Measurements from ENCODE around the gene STK36.

DNA sequence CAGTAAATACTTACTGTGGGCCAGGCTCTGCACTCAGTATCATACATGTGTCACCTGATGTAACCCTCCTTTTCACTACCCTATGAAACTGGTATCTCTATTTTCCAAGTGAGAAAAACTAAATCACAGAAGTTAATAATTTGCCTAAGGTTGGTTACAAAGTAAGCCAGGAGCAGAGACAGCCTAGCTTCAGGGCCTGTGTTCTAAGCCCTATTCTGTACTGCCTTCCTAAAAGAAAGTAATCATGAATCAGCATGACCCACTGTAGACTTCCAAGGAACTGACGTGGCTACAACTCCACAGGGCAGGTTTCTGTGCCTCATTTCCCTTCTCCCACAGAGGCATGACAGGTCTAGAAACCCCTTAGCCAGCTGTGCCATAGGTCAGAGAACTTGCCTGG is 26.8 kb upstream of the STK36 start:
- TF ChIP-seq CTCF (IDR thresholded peaks at IDR 0.05; ENCODE audit: poor library complexity) (no peak), EZH2phosphoT487 (IDR thresholded peaks at IDR 0.05; ENCODE audit: low read depth, severe bottlenecking, unreplicated experiment) (no peak)
